ENCODE measurements around the gene TNFSF8. TPM values are rescaled to one million over a fixed set of nuclear protein-coding genes. Genes with fewer than 3 reads are reported as not detected.

The TNFSF8 gene
- total and polyA plus RNA-seq, 2 donors (not counting 3 experiments of a cell fraction or from before 2014, with no cell fraction given), result not detected

DNA sequence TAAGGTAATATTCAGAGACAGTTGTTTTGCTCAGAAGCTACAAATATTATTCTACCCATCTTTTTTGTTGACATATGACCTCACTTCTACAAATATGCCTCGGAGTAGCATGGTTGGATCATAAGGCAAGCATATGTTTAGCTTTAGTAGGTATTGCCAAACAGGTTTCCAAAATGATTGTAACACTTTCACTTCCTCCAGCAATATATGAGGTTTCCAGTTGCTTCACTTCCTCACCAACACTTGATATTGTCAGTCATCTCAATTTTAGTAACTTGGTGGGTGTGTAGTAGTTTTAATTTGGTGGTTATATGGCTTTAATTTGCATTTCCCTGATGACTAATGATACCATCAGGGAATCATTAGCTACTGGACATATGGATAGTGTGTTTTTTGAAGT, 46.7 kb downstream of the TNFSF8 start:
- no peaks in the 10 kb centered on the region for H3K79me2 ChIP-seq (ENCODE audit: control insufficient read depth, insufficient read depth, low read length)
- dilution Hi-C loops (cut with MboI; ENCODE audit: extremely low pct_ligation_motif_present, low sequenced_read_pairs), result no loop called here
- H4K20me1 ChIP-seq (replicated peaks; ENCODE audit: control insufficient read depth, extremely low read depth, insufficient read depth, low read length), result no peaks in the 10 kb centered on the region
- no peaks in the 10 kb centered on the region for H3K9me3 ChIP-seq (replicated peaks; ENCODE audit: control insufficient read depth, insufficient read depth, low read length)
- no peaks in the 10 kb centered on the region for H3K36me3 ChIP-seq (ENCODE audit: control insufficient read depth in 2 of 2, extremely low read depth in 1 of 2, insufficient read depth in 2 of 2, low read length in 2 of 2)
- no peak overlapping the region for H2AFZ ChIP-seq (ENCODE audit: low read depth, low read length)
- H3K4me2 ChIP-seq (ENCODE audit: insufficient read depth, low read length), result no peak overlapping the region
- BruUV-seq (replicated peaks), result no TSS peak
- intact Hi-C loops (cut with micrococcal nuclease), result no loop called here
- H3K27ac ChIP-seq (ENCODE audit: insufficient read depth, low read depth, low read length), result no peak overlapping the region
- POLR2A ChIA-PET, result no interaction called here
- no peak for DNase-seq (ENCODE audit: low read depth, low spot score)
- TF ChIP-seq GATA2 (IDR thresholded peaks at IDR 0.05; ENCODE audit: insufficient read depth, insufficient read length, low read depth, low read length) (no peak), MYC (IDR thresholded peaks at IDR 0.05; ENCODE audit: low read depth, low read length) (no peak), POLR2A (IDR thresholded peaks at IDR 0.05; ENCODE audit: low read depth, low read length) (no peak), FOS (IDR thresholded peaks at IDR 0.05; ENCODE audit: borderline replicate concordance, insufficient read depth, low read length) (no peak), POLR2AphosphoS5 (IDR thresholded peaks at IDR 0.05; ENCODE audit: insufficient read depth, low read depth, low read length) (no peak), EZH2 (IDR thresholded peaks at IDR 0.05; ENCODE audit: borderline replicate concordance, low read depth, low read length, severe bottlenecking) (no peak), JUN (IDR thresholded peaks at IDR 0.05; ENCODE audit: borderline replicate concordance, insufficient read depth, insufficient read length, low read depth) (no peak)
- TF ChIP-seq, protein P1, sequence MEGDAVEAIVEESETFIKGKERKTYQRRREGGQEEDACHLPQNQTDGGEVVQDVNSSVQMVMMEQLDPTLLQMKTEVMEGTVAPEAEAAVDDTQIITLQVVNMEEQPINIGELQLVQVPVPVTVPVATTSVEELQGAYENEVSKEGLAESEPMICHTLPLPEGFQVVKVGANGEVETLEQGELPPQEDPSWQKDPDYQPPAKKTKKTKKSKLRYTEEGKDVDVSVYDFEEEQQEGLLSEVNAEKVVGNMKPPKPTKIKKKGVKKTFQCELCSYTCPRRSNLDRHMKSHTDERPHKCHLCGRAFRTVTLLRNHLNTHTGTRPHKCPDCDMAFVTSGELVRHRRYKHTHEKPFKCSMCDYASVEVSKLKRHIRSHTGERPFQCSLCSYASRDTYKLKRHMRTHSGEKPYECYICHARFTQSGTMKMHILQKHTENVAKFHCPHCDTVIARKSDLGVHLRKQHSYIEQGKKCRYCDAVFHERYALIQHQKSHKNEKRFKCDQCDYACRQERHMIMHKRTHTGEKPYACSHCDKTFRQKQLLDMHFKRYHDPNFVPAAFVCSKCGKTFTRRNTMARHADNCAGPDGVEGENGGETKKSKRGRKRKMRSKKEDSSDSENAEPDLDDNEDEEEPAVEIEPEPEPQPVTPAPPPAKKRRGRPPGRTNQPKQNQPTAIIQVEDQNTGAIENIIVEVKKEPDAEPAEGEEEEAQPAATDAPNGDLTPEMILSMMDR (IDR thresholded peaks at IDR 0.05; ENCODE audit: extremely low read depth in 1 of 2, insufficient read depth in 1 of 2, low read depth in 1 of 2, low read length in 2 of 2), result no peak
- TF ChIP-seq, protein P2, sequence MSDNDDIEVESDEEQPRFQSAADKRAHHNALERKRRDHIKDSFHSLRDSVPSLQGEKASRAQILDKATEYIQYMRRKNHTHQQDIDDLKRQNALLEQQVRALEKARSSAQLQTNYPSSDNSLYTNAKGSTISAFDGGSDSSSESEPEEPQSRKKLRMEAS (IDR thresholded peaks at IDR 0.05; ENCODE audit: insufficient read depth, insufficient read length), result no peak
- H3K9me1 ChIP-seq (replicated peaks; ENCODE audit: control insufficient read depth, extremely low read depth, insufficient read depth, low read length), result no peaks in the 10 kb centered on the region
- H3K27me3 ChIP-seq (ENCODE audit: control insufficient read depth in 2 of 2, insufficient read depth in 2 of 2, low read length in 2 of 2), result no peaks in the 10 kb centered on the region
- peaks cover 8% of the 10 kb centered on the region for H3K4me1 ChIP-seq (ENCODE audit: control insufficient read depth, extremely low read depth, insufficient read depth, low read length)
- no peak for FAIRE-seq
- H3K4me3 ChIP-seq (replicated peaks in 1 of 3; ENCODE audit: insufficient read depth in 1 of 3, low read depth in 1 of 3, low read length in 3 of 3), result no peak overlapping the region
- H3K9ac ChIP-seq (replicated peaks; ENCODE audit: extremely low read depth, insufficient read depth, low read length), result no peak overlapping the region
- CTCF ChIA-PET, result no interaction called here
